Measurements from ENCODE around the gene PTGES3L. TPM values are rescaled to one million over a fixed set of nuclear protein-coding genes. Genes with fewer than 3 reads are reported as not detected.

Gene PTGES3L
- total RNA-seq, 1 donor from 2014 or later = 3.9 TPM

DNA sequence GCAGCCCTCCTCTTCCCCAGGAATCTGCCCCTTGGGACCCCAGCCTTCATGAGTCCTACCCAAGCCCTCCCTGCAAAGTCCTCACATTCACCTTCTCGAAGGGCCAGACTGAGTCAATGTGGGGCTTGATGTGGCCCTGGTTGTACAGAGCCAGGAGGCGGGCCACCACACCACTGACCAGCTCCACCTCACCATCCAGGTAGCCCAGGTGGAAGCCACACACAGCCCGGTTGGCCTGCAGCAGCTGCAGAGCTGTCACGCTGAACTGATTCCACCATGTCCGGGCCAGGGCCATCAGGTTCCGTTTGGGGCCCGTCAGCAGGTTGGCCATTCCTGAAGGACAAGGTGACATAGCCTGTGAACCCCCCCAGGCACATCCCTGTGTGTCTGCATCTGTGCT, 36.3 kb upstream of the PTGES3L start:
- peaks cover 35% of the 10 kb centered on the region for H3K4me1 Mint-ChIP-seq (ENCODE audit: low read depth)
- peaks cover 30% of the 10 kb centered on the region for H3K36me3 Mint-ChIP-seq (ENCODE audit: low read depth)
- H3K27ac Mint-ChIP-seq (ENCODE audit: unreplicated experiment) = peak overlapping the region; percentile 54
- TF ChIP-seq CTCF (IDR thresholded peaks at IDR 0.05) = no peak
- no peaks in the 10 kb centered on the region for H3K27me3 Mint-ChIP-seq (ENCODE audit: low read depth)
- H3K4me3 Mint-ChIP-seq (ENCODE audit: unreplicated experiment) = no peak overlapping the region
- no peaks in the 10 kb centered on the region for H3K9me3 Mint-ChIP-seq (ENCODE audit: low read depth)
- no peak for DNase-seq (ENCODE audit: low spot score)

GRCh38 chr17:43015579-43015978, 35.7 kb upstream of the PTGES3L start:
- no peaks in the 10 kb centered on the region for H3K27me3 Mint-ChIP-seq (ENCODE audit: low read depth)
- TF ChIP-seq CTCF (IDR thresholded peaks at IDR 0.05) = no peak
- no peak for DNase-seq (ENCODE audit: low spot score)
- peak overlapping the region; percentile 68 for H3K27ac Mint-ChIP-seq (ENCODE audit: unreplicated experiment)
- peaks cover 30% of the 10 kb centered on the region for H3K4me1 Mint-ChIP-seq (ENCODE audit: low read depth)
- H3K36me3 Mint-ChIP-seq (ENCODE audit: low read depth) = peaks cover 28% of the 10 kb centered on the region
- H3K4me3 Mint-ChIP-seq (ENCODE audit: unreplicated experiment) = no peak overlapping the region
- H3K9me3 Mint-ChIP-seq (ENCODE audit: low read depth) = no peaks in the 10 kb centered on the region

DNA sequence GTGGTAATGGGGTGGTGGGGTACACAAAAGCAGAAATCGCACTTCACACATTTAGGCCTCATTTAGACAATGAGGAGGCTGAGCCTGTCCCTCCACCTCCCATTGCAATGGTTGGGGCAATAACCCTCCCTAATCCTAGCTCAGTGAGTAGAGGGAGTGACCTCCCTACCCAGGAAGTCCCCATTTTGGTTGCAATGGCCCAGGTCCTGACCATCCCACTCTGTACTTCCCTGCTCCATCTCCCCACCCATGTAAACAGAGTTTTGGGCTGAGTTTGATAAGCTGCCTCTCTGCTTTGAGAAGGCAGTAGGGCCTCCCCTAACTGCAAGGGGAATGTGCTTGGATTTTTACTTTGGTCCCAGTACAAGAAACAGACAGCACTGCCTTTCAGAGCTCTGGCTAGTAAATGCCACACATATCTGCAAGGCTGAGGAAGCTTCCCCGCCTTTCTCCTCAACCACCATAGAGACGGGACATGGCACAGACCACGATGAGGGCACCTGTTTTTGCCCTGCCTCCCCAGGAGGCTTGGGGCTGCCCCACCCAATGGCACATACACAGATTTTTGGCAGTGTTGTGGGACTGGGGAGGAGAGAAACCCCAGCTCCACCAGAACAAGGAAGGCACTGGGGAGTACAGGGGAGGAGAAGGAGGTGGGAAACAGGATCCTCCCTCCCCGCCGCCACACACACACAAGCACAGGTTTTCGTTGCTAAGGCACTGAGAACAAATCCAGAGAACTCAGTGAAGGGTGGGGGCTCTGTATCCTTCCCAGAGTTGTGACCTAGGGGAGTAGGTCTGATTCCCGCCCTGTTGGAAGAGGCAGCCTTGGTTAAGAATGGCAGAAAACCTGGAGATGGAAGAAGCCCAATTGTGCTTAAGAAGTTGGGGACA, 35.0 kb upstream of the PTGES3L start:
- Mint-ChIP-seq H3K4me1 (ENCODE audit: low read depth) (peaks cover 31% of the 10 kb centered on the region), H3K4me3 (ENCODE audit: unreplicated experiment) (no peak overlapping the region), H3K27ac (ENCODE audit: unreplicated experiment) (peak overlapping the region; percentile 68), H3K27me3 (ENCODE audit: low read depth) (no peaks in the 10 kb centered on the region), H3K9me3 (ENCODE audit: low read depth) (no peaks in the 10 kb centered on the region), H3K36me3 (ENCODE audit: low read depth) (peaks cover 28% of the 10 kb centered on the region)
- DNase-seq (ENCODE audit: low spot score) = no peak
- TF ChIP-seq CTCF (IDR thresholded peaks at IDR 0.05) = no peak

DNA sequence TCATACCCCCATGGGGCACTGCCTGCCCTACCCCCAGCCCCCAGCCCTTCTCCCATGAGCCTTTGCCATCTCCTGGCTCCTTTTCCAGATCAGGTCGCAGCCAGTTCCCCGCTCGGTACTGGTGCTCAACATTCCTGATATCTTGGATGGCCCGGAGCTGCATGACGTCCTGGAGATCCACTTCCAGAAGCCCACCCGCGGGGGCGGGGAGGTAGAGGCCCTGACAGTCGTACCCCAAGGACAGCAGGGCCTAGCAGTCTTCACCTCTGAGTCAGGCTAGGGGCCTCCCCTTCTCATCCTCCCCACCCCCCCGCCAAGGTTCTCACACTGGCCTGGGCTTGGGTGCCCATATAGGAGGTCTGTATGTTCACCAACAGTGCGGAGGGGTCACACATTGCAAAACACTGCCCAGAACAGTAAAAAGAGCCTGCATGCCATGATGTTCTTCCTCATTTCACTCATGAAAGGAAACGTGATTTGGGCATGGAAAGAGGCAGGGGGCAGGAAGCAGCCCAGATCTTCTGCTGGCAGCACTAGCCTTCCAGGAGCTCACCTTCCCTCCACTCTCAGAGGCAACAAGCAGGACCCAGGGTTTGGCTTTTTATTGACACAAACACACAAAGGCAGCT, 34.3 kb upstream of the PTGES3L start:
- DNase-seq (ENCODE audit: low spot score) = no peak
- Mint-ChIP-seq H3K9me3 (ENCODE audit: low read depth) (no peaks in the 10 kb centered on the region), H3K4me3 (ENCODE audit: unreplicated experiment) (no peak overlapping the region), H3K27me3 (ENCODE audit: low read depth) (no peaks in the 10 kb centered on the region), H3K27ac (ENCODE audit: unreplicated experiment) (no peak overlapping the region), H3K4me1 (ENCODE audit: low read depth) (peaks cover 23% of the 10 kb centered on the region), H3K36me3 (ENCODE audit: low read depth) (peaks cover 25% of the 10 kb centered on the region)
- no peak for TF ChIP-seq CTCF (IDR thresholded peaks at IDR 0.05)

- Mint-ChIP-seq H3K9me3 (ENCODE audit: low read depth) (no peaks in the 10 kb centered on the region), H3K27ac (ENCODE audit: unreplicated experiment) (no peak overlapping the region), H3K4me3 (ENCODE audit: unreplicated experiment) (no peak overlapping the region), H3K27me3 (ENCODE audit: low read depth) (no peaks in the 10 kb centered on the region), H3K4me1 (ENCODE audit: low read depth) (peaks cover 15% of the 10 kb centered on the region), H3K36me3 (ENCODE audit: low read depth) (peaks cover 23% of the 10 kb centered on the region)
- no peak for DNase-seq (ENCODE audit: low spot score)
- no peak for TF ChIP-seq CTCF (IDR thresholded peaks at IDR 0.05)
Observed at GRCh38 chr17:43013296-43013695, 33.4 kb upstream of the PTGES3L start.
